G401 (cell line): ENCODE measurements around the gene SCN1B. TPM values are rescaled to one million over a fixed set of nuclear protein-coding genes. Genes with fewer than 3 reads are reported as not detected.

Source experiments
- DNase-seq: peaks from one replicate; pipeline ENCODE4 v3.0.0-alpha.2; 2015; ENCODE audit warnings: low spot score
- in situ Hi-C: cut with HindIII; loops from 2 replicates; pipeline ENCODE4 v1.10.0; 2016; ENCODE audit warnings: low sequenced_read_pairs, mixed read lengths
- total RNA-seq: library from RNA; depleted of rRNA; stranded (reverse); fragments of >200 nt; shearing (Covaris generic); gene quantifications from 2 replicates; pipeline ENCODE4 v1.2.3, GENCODE V29; 2014

Gene SCN1B
- total RNA-seq, 1 experiment from 2014 or later: 0.17 TPM

DNA sequence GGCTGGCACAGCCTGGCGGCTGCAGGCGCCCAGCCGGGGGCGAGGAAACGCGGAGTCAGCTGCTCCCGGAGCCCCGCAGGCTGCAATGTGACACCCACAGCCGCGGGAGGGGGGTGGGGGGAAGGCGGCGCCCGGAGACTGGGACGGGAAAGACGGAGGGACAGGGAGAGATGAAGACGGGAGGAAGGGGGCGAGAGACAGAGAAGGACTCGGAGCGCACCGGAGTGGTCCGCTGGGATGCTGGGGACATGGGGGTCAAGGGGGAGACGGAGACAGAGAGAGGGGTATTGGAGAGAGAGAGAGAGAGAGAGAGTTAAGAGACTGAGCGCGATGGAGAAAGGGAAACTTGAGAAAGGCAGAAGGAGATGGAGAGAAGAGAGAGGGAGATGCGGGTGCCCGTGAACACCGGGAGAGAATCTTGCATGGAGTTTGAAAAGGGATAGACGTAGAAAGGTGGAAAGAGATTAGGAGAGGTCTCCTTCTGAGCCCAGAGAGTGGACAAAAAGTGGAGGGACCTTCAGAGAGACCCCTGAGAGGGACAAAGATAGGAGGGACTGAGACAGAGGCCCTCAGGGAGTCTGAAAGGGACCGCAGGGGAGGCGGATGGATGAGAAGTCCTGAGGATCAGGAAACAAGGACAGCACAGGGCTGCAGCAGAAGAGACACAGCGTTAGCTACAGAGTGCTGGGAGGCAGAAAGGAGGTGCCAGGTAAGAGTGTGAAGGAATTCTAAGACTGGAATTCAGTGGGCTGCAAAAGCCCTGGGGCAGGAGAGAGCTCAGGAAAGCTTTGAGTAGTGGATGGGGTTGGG, 1.0 kb downstream of the SCN1B start:
- peak; percentile 70 for DNase-seq
- in situ Hi-C loops: no loop called here

- in situ Hi-C loops: no loop called here
Observed at GRCh38 chr19:35032356-35032865, 2.1 kb downstream of the SCN1B start.

DNA sequence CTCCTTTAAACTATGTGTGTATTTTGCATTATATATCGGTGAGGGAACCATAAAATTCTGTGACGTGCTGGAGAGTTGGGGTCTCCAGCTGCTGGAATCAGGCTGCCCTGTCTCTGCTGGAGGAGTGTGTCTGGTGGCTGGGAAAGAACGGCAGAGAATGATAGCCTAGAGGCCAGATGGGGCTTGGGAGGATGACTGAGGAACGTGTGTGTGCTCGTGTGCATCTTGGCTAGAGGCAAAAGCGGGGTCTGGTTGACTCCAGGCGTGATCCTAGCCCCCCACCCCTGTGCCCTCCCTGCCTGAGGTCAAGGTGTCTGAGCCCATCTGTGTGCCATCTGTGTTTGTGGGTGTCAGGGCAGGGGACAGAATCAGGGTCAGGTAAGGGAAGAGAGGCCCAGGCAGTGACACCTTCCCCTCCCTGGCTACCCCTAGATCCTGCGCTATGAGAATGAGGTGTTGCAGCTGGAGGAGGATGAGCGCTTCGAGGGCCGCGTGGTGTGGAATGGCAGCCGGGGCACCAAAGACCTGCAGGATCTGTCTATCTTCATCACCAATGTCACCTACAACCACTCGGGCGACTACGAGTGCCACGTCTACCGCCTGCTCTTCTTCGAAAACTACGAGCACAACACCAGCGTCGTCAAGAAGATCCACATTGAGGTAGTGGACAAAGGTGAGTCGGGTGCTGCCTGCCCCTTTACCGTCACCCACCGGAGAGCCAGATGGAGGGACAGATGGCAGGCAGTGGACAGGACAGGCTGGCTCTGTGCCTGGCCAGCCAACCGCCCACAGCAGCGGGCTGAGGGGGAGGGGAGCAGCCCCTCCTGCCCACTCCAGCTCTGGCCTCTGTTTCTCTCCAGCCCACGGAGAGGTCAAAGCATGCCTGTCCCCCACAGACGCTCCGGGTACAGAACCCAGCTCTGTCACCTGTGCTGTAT, 3.1 kb downstream of the SCN1B start:
- DNase-seq: peak; percentile 79
- in situ Hi-C loops: no loop called here

More at GRCh38 chr19:35032356-35032865, 2.1 kb downstream of the SCN1B start:
- DNase-seq: peak; percentile 43

DNA sequence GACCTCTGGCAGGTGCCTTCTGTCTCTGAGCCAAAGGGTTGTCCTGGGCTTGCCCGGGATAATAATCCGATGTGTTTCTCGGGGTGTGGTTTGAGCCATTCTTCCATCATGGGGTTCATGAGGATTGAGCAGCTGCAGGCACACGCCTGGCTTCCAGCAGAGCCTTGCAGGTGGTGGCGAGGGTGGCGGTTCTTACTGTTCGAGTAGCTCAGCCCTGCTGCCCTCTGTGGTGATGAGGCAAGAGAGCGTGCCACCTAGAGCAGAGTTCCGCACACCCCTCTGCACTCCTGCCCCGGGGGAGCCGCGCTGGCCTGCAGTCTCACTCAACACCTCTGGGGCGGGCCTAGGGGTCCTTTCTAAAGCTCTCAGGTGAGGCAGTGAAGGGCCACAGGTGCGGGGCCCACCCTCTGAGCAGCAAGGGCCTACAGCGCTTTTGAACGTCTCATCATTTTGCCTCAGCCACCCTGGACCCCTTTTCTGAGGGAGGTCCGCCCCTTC, 3.8 kb downstream of the SCN1B start:
- in situ Hi-C loops: no loop called here
- no peak for DNase-seq

DNA sequence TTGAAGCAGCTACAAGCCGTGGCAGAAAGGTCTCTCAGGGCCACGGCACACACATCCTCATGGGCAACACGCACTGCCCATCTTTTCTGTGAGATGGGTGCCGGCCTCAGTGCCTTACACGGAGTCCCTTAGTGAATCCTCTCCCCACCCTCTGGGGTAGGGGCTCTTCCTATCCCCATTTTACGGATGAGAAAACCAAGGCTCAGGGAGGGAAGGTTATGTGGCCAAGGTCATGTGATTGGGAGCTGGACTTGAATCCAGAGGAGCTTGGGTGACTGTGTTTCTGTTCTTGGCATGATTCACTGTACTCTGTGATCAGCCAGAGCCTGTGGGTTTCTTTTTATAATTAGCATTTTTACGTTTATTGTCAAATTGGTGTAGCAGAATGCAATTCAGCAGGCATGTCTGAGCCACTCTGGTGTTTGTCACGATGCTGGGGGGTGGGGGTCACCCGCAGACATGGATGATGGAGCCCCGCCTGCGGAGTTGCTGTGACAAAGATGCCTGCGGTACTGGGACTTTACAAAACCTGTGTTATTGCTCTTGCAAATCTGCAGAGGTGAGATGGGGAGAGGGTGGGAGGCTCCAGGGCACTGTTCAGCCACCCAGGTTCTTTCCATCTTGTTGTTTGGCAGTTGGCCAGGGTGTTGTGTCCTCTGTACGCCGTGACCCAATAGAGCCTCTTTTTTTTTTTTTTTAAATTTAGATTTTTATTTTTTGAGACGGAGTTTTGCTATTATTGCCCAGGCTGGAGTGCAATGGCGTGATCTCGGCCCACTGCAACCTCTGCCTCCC, 4.5 kb downstream of the SCN1B start:
- in situ Hi-C loops: no loop called here
- peak; percentile 61 for DNase-seq

DNA sequence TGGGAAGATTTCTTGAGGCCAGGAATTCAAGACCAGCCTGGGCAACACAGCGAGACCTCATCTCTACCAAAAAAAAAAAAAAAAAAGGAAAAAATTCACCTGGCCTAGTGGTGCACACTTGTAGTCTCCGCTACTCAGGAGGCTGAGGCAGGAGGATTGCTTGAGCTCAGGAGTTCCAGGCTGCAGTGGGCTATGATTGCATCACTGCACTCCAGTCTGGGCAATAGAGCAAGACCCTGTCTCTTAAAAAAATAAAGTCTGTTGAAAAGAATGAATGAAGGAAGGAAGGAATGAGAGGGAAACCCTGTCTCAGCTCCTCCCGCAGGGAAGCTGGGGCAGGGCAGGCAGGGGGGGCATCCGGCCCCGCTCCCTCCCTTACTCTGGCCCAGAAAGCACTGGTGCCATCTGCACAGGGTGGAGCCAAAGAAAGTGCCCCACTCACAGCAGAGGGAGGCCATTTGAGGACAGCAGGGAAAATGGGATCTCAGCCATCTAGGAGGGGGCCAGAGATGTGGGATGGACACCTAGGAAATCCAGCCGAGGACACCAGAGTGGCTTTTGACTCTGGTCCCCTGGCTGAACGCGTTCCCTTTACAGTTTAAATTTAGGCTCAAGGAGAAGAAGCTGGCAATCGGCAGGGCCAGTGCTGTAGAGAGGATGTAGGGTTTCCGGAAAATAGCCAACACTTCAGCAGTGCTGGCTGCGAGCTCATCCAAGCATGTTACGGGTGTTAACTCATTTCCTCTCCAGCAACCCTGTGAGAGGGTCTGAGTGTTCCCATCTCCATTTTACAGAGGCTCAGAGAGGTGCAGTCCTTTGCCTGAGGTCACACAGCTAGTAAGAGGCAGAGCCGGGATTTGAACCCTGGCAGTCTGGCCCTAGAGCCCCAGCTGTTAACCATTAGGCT, 7.7 kb downstream of the SCN1B start:
- in situ Hi-C loops: no loop called here
- DNase-seq: peak; percentile 95

GRCh38 chr19:35038623-35039512, 8.6 kb downstream of the SCN1B start:
- peak; percentile 38 for DNase-seq
- in situ Hi-C loops: no loop called here

- no peak for DNase-seq
- in situ Hi-C loops: no loop called here
Observed at GRCh38 chr19:35039881-35040825, 9.9 kb downstream of the SCN1B start.

DNA sequence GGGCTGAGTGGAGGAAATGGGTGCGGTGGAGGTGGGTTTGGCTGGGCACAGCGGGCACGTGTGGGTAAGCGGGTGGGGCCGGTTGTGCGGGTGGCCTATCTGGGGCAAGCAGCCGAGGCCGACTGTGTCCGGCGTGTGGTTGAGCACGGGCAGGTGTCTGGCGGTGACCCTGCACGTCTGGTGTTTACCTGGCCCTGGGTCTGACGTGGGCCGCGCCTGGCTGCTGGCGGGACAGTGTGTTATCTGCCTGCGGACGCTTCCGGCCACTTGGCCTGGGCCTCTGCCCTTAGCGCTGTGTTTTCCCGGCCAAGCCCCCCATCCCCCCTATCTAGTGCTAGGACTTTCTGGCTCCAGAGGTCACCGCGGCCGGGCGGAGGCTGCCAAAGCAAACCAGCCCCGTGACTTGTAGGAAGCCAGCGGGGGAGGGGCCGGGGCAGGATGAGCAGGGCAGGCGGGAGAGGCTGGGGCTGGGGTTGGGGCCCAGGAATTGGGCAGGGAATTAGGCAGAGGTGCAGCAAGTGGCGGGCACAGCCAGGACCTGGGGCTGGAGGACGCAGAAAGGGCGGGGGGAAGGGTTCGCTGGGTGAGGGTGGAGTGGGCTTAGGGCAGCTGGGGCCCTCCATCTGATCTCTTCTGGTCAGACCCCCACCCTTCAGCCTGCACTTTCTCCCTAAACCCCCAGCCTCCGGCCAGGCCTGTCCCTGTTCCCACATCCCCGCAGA, 10.7 kb downstream of the SCN1B start:
- peak; percentile 72 for DNase-seq
- in situ Hi-C loops: no loop called here

GRCh38 chr19:35041548-35042055, 11.3 kb downstream of the SCN1B start, which contains the start of gene HPN:
HPN (plus strand) TSS chr19:35041721; CDS start chr19:35042507, 786 bp downstream.
- no peak for DNase-seq
- in situ Hi-C loops: no loop called here

DNA sequence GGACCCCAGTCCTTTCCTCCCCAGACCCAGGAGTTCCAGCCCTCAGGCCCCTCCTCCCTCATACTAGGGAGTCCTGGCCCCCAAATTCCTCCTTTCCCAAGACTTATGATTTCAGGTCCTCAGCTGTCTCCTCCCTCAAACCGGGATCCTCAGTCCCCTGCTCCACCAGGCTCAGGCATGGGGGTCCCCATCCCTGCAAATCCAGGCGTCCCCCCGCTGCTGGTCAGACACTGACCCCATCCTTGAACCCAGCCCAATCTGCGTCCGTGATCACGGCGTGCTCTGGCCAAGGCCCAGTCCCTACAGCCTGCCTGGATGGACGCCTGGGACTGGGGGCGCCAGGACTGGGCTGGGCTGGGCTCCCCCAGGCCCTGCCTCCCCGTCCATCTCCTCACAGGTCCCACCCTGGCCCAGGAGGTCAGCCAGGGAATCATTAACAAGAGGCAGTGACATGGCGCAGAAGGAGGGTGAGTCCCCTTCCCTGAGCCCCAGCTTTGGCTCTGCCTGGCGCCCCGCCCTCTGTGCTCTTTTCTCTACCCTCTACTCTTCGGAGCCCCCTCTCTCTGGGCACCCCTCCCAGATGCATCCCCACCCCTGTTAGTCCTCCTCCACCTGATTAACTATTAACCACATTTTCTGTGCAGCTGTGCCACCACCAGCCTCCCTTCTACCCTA, 11.9 kb downstream of the SCN1B start:
- no peak for DNase-seq
- in situ Hi-C loops: no loop called here

DNA sequence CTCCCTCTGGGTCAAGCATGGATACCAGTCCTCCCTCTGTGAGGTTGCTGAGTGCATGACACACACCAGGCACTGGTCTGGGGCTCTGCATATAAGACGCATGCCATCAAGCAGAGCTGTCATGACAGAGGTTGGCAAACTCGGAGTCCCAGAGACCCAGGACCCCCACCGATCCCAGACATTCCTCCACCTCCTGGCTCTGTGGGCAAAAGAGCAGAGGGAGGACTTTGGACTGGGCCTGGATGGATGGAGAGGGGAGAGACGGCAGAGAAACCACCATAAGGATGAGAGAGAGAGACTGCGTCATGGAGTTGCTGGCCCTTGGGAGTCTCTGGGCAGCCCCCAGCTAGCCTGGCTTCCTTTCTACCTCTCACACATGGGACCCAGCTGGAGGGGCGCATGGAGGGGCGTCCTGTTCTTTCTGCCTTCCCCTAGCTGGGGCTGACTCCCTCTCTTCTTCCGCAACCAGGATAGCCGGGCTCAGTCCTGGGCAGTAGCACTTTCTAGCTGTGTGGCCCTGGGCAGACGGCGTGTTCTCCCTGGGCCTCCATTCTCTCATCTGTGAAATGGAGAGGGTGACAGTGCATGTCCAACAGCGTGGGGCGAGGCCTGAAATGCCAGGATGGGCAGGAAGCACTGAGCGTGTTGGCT, 12.8 kb downstream of the SCN1B start:
- in situ Hi-C loops: no loop called here
- DNase-seq: no peak

DNA sequence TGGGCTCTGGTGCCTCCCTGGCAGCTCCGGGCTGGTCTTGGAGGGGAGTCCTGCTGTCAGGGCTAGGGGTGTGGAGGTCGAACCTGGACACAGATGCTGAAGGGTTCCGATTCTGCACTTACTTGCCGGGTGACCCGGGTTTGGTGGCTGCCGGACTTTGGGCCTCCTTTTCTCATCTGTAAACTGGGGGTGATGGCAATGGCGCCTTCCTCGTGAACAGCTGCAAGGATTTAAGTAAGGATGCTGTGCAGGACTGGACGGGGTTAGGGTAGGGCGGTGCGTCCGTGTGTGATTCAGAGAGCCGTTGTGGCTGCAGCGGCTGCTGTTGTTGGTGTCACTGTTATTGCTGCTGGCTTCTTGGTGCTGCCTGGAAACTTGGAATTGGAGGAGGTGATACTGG, 13.6 kb downstream of the SCN1B start:
- in situ Hi-C loops: no loop called here
- DNase-seq: no peak
